NCI-H69 (cell line): ENCODE results near the gene CCDC182.

Source experiments
- DNase-seq: peaks from one replicate; lab custom pipeline; 2025; lab: John Stamatoyannopoulos, UW

Gene CCDC182

GRCh38 chr17:57756951-57757350 is 11.9 kb upstream of the CCDC182 start:
- no peak for DNase-seq

- DNase-seq, result no peak
Measured at GRCh38 chr17:57755480-57756070, 10.5 kb upstream of the CCDC182 start.

GRCh38 chr17:57752031-57752905 is 7.2 kb upstream of the CCDC182 start:
- no peak for DNase-seq

GRCh38 chr17:57751348-57751971 is 6.4 kb upstream of the CCDC182 start:
- DNase-seq, result no peak

GRCh38 chr17:57750895-57751294 is 5.8 kb upstream of the CCDC182 start:
- DNase-seq, result no peak

GRCh38 chr17:57750109-57750871 is 5.2 kb upstream of the CCDC182 start:
- no peak for DNase-seq

GRCh38 chr17:57749701-57750100 is 4.6 kb upstream of the CCDC182 start:
- DNase-seq, result no peak

GRCh38 chr17:57747221-57748017 is 2.3 kb upstream of the CCDC182 start:
- peak; percentile 87 for DNase-seq

- DNase-seq, result no peak
Measured at GRCh38 chr17:57746221-57746620, 1.1 kb upstream of the CCDC182 start.

GRCh38 chr17:57744195-57745170 is 616 bp downstream of the CCDC182 start:
- no peak for DNase-seq

- no peak for DNase-seq
Measured at GRCh38 chr17:57740235-57740528, 4.9 kb downstream of the CCDC182 start.

- DNase-seq, result peak; percentile 84
Measured at GRCh38 chr17:57739402-57740234, 5.5 kb downstream of the CCDC182 start.

GRCh38 chr17:57737450-57737849 is 7.6 kb downstream of the CCDC182 start:
- no peak for DNase-seq

- peak; percentile 70 for DNase-seq
Measured at GRCh38 chr17:57735707-57736106, 9.4 kb downstream of the CCDC182 start.

GRCh38 chr17:57735230-57735629 is 9.9 kb downstream of the CCDC182 start:
- DNase-seq, result no peak

GRCh38 chr17:57733085-57733484 is 12.0 kb downstream of the CCDC182 start:
- no peak for DNase-seq

- peak; percentile 71 for DNase-seq
Measured at GRCh38 chr17:57732062-57732461, 13.0 kb downstream of the CCDC182 start.

- DNase-seq, result no peak
Measured at GRCh38 chr17:57730026-57730701, 14.9 kb downstream of the CCDC182 start.

GRCh38 chr17:57727630-57728175 is 17.4 kb downstream of the CCDC182 start:
- DNase-seq, result peak; percentile 15
